ENCODE measurements around the gene OSBPL5.

The OSBPL5 gene

DNA sequence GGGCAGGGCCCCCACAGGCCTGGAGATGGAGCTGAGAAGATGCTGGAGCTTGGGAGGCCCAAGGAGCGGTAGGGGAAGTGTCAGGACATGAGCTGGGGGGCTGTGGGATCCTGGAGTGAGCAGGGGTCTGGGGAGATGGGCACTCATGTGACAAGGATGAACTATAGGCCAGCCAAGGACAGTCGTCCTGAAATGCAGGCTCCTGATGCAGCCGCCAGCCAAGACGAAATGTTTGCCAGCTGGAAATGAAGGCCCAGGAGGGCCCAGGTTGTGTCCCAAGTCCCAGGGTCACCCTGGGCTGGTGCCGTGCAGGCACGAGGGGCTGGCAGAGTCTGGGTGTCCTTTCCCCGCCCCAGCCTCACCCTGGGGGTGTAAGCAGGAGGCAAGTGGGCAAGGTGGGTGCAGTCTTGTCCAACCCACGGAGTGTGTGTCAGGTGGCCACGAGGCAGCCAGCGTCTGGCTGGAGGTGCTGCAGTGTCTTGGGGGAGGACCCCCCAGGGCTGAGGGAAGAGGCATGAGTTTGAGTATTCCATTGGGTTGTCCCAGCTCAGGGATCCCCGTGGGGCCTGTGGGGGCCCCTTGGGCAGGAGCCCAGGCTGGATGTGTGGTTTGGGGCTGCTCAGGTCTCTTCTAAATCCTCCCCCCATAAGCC lies 32.1 kb upstream of the OSBPL5 start:
- no peak for TF ChIP-seq POLR2AphosphoS5 (IDR thresholded peaks at IDR 0.05; ENCODE audit: low read depth, low read length)
- no peak for TF ChIP-seq FOXP2 (optimal IDR thresholded peaks at IDR 0.05; ENCODE audit: borderline replicate concordance, extremely low read depth, extremely low read length, insufficient read depth)
- TF ChIP-seq, protein P1, sequence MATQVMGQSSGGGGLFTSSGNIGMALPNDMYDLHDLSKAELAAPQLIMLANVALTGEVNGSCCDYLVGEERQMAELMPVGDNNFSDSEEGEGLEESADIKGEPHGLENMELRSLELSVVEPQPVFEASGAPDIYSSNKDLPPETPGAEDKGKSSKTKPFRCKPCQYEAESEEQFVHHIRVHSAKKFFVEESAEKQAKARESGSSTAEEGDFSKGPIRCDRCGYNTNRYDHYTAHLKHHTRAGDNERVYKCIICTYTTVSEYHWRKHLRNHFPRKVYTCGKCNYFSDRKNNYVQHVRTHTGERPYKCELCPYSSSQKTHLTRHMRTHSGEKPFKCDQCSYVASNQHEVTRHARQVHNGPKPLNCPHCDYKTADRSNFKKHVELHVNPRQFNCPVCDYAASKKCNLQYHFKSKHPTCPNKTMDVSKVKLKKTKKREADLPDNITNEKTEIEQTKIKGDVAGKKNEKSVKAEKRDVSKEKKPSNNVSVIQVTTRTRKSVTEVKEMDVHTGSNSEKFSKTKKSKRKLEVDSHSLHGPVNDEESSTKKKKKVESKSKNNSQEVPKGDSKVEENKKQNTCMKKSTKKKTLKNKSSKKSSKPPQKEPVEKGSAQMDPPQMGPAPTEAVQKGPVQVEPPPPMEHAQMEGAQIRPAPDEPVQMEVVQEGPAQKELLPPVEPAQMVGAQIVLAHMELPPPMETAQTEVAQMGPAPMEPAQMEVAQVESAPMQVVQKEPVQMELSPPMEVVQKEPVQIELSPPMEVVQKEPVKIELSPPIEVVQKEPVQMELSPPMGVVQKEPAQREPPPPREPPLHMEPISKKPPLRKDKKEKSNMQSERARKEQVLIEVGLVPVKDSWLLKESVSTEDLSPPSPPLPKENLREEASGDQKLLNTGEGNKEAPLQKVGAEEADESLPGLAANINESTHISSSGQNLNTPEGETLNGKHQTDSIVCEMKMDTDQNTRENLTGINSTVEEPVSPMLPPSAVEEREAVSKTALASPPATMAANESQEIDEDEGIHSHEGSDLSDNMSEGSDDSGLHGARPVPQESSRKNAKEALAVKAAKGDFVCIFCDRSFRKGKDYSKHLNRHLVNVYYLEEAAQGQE (IDR thresholded peaks at IDR 0.05; ENCODE audit: insufficient read depth in 1 of 2, low read depth in 2 of 2, low read length in 2 of 2) = no peak
- no peak for TF ChIP-seq TAF1 (IDR thresholded peaks at IDR 0.05; ENCODE audit: borderline replicate concordance, insufficient read depth, low read length)
- no peak for TF ChIP-seq SIN3A (IDR thresholded peaks at IDR 0.05; ENCODE audit: borderline replicate concordance, insufficient read depth, low read length)

DNA sequence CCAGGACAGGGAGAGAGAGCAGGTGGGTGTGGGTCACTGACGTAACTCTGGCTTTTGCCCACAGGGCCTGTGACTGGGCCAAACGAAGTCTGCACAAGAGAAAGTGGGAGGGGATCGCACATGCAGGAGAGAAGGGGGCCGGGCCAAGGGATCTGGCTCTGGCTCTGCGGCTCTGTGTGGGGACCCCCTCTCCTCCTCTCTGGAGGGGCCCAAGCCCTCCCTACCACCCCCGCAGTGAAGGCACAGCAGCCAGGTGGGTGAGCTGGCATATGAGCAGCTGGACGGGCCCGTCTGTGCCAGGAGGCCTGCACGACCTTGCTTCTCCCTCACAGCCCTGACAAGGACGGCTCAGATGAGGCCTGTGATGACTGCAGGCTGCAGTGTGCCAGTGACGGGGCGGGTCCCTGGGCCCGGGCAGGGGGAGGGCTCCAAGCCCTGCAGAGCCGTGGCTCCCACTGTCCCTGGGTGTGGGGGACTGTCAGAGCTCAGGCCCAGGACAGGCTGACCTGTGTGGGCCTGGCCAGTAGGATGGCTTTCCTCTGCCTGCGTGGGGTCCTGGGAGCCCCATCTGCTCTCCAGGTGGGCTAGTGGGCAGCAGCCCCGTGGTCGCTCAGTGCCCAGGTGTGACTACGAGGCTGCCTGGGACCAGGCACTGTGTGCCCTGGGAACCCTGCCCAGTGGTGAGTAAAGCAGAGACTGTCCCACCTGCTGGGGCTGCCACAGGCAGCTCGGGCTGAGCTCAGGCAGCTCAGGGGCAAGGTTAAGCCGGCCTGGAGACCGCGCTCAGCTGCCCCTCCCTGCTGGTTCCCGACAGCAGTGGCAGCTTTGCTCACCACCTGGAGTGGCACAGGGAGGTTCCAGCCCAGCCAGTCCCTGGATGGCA lies 31.3 kb upstream of the OSBPL5 start:
- TF ChIP-seq POLR2AphosphoS5 (IDR thresholded peaks at IDR 0.05; ENCODE audit: low read depth, low read length) (no peak), TAF1 (IDR thresholded peaks at IDR 0.05; ENCODE audit: borderline replicate concordance, insufficient read depth, low read length) (no peak)

DNA sequence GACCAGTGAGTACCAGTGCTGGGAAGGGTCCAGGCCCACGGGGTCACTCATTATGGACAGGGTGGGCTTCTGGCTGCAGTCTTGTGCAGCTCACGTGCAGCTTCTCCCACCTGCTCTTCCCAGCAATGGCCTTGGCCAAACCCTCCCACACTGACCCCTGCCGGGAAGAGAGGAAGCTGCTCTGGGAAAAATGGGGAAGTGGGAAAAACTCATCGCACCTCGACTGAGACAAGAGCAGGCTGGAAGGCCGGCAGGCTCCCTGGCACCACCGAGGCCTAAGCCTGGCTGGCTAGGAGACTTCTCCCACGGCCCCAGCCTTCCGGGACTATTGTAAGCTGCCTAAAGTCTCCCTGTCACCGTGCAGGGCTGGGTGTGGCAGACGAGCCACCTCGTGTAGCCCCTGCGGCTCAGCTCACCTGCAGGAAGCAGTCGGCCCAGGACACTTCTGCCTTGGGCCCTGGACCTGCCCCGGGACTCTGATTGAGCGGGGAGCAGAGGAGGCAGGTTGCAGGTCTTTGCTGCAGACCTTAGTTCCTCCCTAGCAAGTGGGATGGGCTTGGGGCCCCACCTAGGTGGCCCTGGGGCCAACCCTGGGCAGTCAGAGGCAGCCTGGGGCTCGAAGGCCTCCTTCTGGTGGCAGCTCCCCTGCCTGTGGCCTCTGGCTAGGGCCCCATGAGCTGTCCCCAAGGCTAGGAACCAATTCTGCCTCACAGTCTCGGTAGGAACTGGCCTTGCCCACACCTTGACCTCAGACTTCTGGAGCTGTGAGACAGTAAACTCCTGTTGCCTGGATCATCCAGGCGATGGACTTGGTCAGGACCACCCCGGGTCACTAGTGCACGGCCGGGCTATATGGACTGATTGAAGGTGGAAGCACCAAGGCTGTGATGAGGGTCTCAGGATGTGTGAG lies 30.4 kb upstream of the OSBPL5 start:
- no peak for TF ChIP-seq FOXP2 (optimal IDR thresholded peaks at IDR 0.05; ENCODE audit: borderline replicate concordance, extremely low read depth, extremely low read length, insufficient read depth)
- TF ChIP-seq POLR2AphosphoS5 (IDR thresholded peaks at IDR 0.05; ENCODE audit: low read depth, low read length) = no peak
- TF ChIP-seq, protein P1 (IDR thresholded peaks at IDR 0.05; ENCODE audit: insufficient read depth in 1 of 2, low read depth in 2 of 2, low read length in 2 of 2) = no peak
- no peak for TF ChIP-seq TAF1 (IDR thresholded peaks at IDR 0.05; ENCODE audit: borderline replicate concordance, insufficient read depth, low read length)
- no peak for TF ChIP-seq SIN3A (IDR thresholded peaks at IDR 0.05; ENCODE audit: borderline replicate concordance, insufficient read depth, low read length)

DNA sequence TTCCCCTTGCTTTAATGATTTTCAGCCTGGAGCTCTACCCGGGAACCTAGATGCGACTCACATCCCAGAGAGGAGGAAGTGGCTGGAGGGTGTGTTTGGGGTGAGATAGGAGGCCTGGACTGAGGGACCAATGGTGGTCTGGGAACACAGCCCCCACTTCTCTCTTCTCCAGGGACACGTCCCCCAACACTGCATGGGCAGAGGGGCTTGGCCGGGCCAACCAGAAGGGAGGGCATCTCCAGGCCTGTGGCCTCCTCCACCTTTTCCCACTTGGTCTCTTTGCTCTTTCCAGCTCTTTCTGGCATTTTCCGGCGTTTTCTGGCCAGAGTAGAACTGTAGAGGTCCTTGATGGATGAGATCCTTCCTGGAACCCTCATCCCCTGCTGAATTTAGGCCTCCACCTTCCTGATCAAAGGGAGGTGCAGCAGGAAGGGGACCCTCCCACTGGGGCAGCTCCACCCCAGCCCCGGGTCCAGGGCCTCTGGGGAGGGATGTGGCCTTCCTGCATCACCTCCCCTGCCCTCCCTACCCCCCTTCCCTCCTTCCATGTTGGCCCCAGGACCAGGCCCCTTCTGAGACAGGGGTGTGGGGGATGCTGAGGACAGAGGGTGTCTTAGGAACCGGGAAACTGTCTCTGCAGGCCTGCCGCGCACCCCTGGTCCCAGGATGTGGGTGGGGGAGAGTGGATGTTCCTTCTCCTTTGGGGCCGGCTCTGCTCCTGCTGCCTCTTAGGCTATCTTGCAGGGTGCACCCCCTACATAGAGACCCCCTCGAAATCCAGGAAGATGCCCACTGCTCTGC lies 29.1 kb upstream of the OSBPL5 start:
- TF ChIP-seq POLR2AphosphoS5 (IDR thresholded peaks at IDR 0.05; ENCODE audit: low read depth, low read length) = no peak
- TF ChIP-seq, protein P1 (IDR thresholded peaks at IDR 0.05; ENCODE audit: insufficient read depth in 1 of 2, low read depth in 2 of 2, low read length in 2 of 2) = no peak
- TF ChIP-seq SIN3A (IDR thresholded peaks at IDR 0.05; ENCODE audit: borderline replicate concordance, insufficient read depth, low read length) = no peak
- no peak for TF ChIP-seq FOXP2 (optimal IDR thresholded peaks at IDR 0.05; ENCODE audit: borderline replicate concordance, extremely low read depth, extremely low read length, insufficient read depth)
- no peak for TF ChIP-seq TAF1 (IDR thresholded peaks at IDR 0.05; ENCODE audit: borderline replicate concordance, insufficient read depth, low read length)

Data from PFSK-1 (cell line).